NB4 (cell line): Measurements from ENCODE around the gene AMZ2.
"Not testable (repeated sequence)": the region's sequence is repeated elsewhere in the genome, so short reads cannot be mapped to it uniquely, and the experiment has no call there.

ENCODE experiments used
- POLR2A ChIP-seq: IDR thresholded peaks from 2 replicates; pipeline ENCODE4 v1.6.1; 2011; ENCODE audit warnings: mild to moderate bottlenecking; ENCODE audit not compliant: insufficient read length; ENCODE audit errors: extremely low read depth
- TF ChIP-seq, protein P1 (sequence below): IDR thresholded peaks from one replicate; pipeline ENCODE4 v1.5.1; 2012; ENCODE audit warnings: low read depth, low read length

DNA sequence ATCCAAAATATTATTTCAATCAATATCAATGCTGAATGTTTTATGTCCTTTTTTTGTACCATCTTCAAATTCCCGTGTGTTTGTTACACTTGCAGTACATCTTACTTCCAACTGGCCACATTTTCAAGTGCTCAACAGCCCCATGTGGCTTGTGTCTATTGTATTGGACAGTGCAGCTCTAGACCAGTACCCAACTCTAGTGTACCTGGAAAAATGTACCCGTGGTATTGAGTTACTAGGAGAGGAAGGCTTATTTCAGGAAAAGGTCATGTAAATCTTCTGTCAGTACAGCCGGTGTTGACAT lies 11.8 kb downstream of the AMZ2 start:
- TF ChIP-seq, protein P1, sequence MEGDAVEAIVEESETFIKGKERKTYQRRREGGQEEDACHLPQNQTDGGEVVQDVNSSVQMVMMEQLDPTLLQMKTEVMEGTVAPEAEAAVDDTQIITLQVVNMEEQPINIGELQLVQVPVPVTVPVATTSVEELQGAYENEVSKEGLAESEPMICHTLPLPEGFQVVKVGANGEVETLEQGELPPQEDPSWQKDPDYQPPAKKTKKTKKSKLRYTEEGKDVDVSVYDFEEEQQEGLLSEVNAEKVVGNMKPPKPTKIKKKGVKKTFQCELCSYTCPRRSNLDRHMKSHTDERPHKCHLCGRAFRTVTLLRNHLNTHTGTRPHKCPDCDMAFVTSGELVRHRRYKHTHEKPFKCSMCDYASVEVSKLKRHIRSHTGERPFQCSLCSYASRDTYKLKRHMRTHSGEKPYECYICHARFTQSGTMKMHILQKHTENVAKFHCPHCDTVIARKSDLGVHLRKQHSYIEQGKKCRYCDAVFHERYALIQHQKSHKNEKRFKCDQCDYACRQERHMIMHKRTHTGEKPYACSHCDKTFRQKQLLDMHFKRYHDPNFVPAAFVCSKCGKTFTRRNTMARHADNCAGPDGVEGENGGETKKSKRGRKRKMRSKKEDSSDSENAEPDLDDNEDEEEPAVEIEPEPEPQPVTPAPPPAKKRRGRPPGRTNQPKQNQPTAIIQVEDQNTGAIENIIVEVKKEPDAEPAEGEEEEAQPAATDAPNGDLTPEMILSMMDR: not testable (repeated sequence)
- not testable (repeated sequence) for TF ChIP-seq POLR2A
